ENCODE results near the gene CEP290. TPM values are rescaled to one million over a fixed set of nuclear protein-coding genes. Genes with fewer than 3 reads are reported as not detected.

Gene CEP290
- total and polyA plus RNA-seq, 2 experiments from 2014 or later, result 17.3 to 25.7 TPM

DNA sequence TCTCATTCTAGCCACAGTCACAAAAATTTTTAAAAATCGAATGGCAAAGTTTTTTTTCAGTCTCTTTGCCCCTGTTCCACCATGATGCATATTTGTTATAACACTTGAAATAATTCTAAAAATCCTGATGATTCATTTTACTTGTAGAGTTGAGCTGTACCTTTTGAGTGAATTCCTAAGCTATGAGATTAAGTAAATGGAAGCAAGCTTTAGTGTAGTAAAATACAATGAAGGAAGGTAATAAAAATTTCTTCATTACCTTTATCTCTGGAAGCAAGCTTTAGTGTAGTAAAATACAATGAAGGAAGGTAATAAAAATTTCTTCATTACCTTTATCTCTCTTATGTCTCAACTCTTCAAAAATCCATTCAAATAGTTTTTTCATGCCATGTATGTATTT is 46.3 kb upstream of the CEP290 start (continued):
- TF ChIP-seq, protein P1, sequence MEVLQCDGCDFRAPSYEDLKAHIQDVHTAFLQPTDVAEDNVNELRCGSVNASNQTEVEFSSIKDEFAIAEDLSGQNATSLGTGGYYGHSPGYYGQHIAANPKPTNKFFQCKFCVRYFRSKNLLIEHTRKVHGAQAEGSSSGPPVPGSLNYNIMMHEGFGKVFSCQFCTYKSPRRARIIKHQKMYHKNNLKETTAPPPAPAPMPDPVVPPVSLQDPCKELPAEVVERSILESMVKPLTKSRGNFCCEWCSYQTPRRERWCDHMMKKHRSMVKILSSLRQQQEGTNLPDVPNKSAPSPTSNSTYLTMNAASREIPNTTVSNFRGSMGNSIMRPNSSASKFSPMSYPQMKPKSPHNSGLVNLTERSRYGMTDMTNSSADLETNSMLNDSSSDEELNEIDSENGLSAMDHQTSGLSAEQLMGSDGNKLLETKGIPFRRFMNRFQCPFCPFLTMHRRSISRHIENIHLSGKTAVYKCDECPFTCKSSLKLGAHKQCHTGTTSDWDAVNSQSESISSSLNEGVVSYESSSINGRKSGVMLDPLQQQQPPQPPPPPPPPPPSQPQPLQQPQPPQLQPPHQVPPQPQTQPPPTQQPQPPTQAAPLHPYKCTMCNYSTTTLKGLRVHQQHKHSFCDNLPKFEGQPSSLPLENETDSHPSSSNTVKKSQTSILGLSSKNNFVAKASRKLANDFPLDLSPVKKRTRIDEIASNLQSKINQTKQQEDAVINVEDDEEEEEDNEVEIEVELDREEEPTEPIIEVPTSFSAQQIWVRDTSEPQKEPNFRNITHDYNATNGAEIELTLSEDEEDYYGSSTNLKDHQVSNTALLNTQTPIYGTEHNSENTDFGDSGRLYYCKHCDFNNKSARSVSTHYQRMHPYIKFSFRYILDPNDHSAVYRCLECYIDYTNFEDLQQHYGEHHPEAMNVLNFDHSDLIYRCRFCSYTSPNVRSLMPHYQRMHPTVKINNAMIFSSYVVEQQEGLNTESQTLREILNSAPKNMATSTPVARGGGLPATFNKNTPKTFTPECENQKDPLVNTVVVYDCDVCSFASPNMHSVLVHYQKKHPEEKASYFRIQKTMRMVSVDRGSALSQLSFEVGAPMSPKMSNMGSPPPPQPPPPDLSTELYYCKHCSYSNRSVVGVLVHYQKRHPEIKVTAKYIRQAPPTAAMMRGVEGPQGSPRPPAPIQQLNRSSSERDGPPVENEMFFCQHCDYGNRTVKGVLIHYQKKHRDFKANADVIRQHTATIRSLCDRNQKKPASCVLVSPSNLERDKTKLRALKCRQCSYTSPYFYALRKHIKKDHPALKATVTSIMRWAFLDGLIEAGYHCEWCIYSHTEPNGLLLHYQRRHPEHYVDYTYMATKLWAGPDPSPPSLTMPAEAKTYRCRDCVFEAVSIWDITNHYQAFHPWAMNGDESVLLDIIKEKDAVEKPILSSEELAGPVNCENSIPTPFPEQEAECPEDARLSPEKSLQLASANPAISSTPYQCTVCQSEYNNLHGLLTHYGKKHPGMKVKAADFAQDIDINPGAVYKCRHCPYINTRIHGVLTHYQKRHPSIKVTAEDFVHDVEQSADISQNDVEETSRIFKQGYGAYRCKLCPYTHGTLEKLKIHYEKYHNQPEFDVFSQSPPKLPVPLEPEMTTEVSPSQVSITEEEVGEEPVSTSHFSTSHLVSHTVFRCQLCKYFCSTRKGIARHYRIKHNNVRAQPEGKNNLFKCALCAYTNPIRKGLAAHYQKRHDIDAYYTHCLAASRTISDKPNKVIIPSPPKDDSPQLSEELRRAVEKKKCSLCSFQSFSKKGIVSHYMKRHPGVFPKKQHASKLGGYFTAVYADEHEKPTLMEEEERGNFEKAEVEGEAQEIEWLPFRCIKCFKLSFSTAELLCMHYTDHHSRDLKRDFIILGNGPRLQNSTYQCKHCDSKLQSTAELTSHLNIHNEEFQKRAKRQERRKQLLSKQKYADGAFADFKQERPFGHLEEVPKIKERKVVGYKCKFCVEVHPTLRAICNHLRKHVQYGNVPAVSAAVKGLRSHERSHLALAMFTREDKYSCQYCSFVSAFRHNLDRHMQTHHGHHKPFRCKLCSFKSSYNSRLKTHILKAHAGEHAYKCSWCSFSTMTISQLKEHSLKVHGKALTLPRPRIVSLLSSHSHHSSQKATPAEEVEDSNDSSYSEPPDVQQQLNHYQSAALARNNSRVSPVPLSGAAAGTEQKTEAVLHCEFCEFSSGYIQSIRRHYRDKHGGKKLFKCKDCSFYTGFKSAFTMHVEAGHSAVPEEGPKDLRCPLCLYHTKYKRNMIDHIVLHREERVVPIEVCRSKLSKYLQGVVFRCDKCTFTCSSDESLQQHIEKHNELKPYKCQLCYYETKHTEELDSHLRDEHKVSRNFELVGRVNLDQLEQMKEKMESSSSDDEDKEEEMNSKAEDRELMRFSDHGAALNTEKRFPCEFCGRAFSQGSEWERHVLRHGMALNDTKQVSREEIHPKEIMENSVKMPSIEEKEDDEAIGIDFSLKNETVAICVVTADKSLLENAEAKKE (CRISPR knock-in tag; IDR thresholded peaks at IDR 0.05), result no peak
- TF ChIP-seq, protein P2, sequence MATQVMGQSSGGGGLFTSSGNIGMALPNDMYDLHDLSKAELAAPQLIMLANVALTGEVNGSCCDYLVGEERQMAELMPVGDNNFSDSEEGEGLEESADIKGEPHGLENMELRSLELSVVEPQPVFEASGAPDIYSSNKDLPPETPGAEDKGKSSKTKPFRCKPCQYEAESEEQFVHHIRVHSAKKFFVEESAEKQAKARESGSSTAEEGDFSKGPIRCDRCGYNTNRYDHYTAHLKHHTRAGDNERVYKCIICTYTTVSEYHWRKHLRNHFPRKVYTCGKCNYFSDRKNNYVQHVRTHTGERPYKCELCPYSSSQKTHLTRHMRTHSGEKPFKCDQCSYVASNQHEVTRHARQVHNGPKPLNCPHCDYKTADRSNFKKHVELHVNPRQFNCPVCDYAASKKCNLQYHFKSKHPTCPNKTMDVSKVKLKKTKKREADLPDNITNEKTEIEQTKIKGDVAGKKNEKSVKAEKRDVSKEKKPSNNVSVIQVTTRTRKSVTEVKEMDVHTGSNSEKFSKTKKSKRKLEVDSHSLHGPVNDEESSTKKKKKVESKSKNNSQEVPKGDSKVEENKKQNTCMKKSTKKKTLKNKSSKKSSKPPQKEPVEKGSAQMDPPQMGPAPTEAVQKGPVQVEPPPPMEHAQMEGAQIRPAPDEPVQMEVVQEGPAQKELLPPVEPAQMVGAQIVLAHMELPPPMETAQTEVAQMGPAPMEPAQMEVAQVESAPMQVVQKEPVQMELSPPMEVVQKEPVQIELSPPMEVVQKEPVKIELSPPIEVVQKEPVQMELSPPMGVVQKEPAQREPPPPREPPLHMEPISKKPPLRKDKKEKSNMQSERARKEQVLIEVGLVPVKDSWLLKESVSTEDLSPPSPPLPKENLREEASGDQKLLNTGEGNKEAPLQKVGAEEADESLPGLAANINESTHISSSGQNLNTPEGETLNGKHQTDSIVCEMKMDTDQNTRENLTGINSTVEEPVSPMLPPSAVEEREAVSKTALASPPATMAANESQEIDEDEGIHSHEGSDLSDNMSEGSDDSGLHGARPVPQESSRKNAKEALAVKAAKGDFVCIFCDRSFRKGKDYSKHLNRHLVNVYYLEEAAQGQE (IDR thresholded peaks at IDR 0.05; ENCODE audit: unreplicated experiment), result no peak
- no peak for TF ChIP-seq EZH2phosphoT487 (IDR thresholded peaks at IDR 0.05; ENCODE audit: unreplicated experiment)
- no peak for TF ChIP-seq ZNF114 (CRISPR knock-in tag; IDR thresholded peaks at IDR 0.05)
- no peak for TF ChIP-seq EZH2 (IDR thresholded peaks at IDR 0.05; ENCODE audit: low read depth, unreplicated experiment)
- no peak for TF ChIP-seq NANOG (IDR thresholded peaks at IDR 0.05; ENCODE audit: borderline replicate concordance)

Data from GM23338 (cell line).